GM19468 (cell line): Measurements from ENCODE around the gene ANAPC15.

Source experiments
- ATAC-seq: cut with Tn5 transposase; IDR thresholded peaks from one replicate; pipeline ENCODE4 v1.9.1; 2021; ENCODE audit warnings: mild to moderate bottlenecking, moderate library complexity, moderate number of reproducible peaks; ENCODE audit not compliant: unreplicated experiment; ENCODE audit errors: extremely low read depth

Gene ANAPC15

DNA sequence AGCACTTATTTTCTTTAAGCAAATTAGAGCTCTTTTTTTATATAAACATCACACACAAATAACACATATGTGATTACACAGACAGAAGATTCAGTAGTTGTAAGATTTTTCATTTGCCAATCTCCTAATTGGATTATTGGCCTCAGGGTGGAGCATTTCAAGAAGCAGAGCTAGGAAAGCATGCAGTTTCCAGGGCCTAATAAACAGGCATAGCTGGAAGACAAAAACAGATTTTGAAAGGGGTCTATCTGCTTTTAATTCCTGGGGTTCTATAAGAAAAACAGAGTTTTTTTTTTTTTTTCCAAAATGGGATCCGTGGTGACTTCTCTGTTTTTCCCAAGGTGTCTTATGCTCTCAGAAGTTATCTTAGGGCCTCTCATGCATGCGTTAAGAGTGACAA is 15.4 kb upstream of the ANAPC15 start:
- ATAC-seq, result no peak

DNA sequence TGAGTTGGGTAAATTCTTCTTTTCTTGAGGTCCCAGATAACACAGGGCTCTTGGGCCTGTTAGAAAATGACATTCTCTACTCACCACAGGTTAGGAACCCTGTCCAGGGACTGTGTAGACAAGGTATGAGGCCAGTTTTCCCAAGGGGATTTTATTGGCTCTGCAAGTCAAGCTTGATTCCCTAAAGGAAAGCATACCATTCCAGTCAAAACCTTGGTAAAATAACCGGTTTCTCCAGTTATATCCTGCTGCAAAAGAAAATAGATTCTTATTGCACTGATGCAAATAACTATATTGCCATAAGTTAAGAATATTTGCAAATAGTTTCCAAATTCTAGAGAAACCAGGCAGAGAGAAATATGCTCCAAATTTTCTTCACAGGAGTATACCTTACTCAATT is 13.5 kb upstream of the ANAPC15 start:
- no peak for ATAC-seq

DNA sequence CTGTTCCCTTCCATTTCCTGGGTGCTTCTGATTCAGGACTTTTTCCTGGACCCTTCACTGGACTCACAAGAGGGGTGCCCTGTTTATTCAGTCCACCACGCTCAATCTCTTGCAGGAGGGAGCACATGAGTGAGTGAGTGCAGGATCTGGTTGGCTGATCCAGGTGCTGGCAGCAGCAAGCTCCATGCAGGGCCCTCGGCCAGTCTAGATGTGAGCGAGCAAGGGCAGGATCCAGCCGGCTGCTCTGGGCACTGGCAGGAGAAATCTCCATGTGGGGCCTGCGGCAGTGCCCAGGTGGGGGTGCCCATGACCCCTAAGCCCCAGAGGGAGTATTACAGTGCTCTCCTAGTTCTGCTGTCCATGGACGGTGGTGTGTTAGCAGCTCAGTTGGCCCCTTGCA is 11.6 kb upstream of the ANAPC15 start:
- no peak for ATAC-seq

DNA sequence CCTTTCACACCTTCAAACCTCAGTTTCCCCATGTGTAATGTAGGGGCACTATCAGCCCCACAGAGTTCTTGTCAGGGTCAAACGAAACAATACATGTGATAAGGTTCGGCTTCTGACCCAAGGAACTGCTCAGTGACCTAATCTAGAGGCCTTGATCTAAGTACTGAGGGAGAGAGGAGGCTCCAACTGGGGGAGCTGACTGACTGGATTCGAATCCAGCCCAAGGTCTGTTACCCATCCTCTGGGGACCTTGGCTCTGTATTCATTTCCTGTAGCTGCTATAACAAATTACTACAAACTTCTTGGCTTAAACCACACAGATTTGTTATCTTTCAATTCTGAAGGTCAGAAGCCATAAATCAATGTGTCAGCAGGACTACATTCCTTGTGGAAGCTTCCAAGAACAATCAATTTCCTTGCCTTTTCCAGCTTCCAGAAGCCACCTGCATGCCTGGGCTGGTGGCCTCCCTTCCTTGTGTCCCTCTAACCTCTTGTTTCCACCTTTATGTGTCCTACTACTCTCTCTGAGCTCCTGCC is 10.7 kb upstream of the ANAPC15 start:
- ATAC-seq, result no peak

DNA sequence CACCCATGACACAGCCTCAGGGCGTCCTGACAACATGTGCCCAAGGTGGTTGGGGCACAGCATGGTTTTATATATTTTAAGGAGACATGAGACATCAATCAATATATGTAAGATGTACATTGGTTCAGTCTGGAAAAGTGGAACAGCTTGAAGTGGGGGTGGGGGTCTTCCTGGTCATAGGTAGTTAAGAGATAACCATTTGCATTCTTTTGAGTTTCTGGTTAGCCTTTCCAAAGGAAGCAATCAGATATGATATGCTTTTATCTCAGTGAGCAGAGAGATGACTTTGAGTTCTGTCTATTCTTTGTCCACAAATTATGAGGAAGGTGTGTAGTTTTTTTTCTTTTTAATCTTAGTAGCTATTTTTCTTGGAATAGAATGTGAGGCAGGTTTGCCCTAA is 10.1 kb upstream of the ANAPC15 start:
- ATAC-seq, result no peak

DNA sequence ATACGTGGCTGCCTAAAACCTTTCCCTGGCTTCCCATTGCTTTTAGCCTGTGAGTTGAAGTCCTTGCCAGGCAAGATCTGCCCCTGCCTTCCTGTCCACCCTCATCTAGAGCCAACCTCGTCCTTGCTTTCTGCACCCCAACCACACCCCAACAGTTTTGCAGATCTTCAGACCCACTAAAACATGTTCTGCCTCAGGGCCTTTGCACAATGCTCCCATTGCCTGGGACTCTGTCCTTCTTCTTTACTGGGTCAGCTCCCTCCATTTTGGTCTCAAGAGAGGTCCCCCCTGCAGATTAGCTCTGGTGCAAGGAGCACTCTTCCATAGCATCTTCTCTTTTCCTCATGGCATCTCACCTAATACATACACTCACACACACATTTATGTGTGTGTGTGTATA is 8.4 kb upstream of the ANAPC15 start:
- no peak for ATAC-seq

DNA sequence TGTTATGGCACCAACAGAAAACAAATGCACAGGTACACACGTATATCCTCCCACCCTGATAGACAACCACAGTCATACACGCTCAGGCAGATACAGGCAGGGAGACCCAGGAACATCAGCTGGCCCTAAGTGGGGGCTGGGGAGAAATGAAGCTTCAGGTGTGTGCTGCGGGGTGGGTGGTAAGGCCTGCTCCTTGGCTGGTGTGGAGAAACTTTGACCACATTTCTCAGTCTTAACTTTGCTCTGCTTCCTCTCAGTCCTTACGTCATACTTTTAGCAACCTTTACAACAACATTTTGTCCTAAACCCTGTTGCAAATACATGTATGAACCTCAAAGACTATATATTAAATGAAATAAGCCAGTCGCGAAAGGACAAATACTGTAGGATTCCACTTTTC is 6.7 kb upstream of the ANAPC15 start:
- no peak for ATAC-seq

DNA sequence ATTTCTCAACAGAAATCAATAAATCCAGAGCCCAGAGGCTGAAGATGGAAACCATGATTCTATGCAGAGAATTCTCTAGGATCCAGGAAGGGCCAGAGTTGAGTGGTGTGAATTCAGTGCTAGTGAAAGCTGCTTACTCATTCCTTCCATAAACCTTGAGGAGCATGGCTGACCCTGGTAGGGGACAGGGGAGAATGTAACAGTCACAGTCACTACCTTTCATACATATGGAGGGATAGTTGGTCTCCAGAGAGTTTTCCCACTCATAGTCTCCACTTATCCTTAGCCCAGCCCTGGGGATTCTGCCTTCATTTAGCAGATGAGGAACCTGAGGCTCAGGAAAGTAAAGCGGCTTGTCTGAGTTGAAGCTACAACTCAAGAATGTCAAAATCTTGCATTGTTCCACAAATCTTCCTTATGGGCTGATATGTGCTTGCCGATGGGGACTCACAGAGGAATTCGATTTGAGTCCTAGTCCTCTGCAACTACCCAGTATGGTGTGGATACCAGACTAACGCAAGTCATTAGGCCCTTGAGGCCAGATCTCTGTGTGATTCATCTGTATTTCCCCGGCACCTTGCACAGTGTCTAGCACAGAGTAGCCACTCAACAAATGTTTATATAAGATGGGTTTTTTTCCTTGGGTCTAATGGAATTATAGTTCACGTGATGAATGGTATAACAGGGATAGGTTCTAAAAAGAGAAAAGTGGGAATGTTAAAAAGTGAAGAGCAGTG is 3.7 kb upstream of the ANAPC15 start:
- no peak for ATAC-seq

DNA sequence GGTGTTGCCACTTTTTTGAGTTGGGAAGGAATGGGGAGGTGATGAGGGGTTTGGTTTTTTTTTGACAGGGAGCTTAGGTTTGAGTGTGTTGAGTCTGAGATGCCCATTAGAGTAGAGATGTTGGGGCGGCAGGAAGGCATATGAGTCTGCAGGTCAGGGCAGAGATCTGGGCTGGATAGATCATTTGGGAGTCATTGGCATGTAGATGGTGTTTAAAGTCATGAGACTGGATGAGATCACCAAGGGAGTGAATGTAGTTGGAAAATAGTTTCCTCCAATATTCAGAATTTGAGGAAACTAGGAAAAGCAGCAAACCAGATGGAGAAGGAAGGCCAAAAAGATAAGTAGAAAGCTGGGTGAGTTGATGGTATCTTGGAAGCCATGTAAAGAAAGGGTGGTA is 2.1 kb upstream of the ANAPC15 start:
- no peak for ATAC-seq

DNA sequence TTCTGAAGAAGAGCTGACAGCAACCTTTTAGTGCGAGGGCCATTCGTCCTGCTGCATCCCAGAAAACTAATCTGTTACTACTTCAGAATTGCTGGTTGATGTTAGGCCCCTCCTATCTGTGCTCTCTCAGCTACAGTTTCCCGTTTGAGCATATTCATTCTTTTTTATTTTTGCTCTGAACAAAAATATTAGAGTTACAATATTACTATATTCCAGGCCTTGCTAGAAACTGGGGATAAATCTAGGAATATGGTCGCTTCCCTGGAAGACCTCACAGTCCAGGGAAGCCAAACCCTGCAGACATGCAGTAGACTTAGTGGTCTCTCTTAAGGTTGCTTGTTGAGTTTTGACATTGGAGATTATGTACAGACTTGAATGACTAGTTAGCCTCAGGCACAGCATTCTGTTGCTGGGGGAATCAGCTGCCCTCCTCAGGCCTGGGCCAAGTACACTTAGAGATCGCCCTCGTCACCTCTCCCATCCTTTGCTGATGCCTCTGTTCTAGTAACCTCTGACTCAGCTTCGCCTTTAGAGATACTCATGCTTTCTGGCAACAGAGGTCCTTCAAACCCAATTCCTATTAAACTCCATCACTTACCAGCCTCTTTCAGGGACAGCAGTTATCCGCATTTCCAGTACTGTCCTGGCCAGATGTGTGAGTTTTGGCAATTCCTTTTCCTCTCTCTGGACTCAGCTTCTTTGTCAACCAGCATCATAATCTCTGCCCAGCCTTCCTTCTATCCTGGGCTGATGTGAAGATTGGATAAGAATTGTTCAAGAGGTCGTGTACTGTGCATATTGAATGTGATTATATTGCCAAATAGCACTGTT is 698 bp upstream of the ANAPC15 start:
- no peak for ATAC-seq

DNA sequence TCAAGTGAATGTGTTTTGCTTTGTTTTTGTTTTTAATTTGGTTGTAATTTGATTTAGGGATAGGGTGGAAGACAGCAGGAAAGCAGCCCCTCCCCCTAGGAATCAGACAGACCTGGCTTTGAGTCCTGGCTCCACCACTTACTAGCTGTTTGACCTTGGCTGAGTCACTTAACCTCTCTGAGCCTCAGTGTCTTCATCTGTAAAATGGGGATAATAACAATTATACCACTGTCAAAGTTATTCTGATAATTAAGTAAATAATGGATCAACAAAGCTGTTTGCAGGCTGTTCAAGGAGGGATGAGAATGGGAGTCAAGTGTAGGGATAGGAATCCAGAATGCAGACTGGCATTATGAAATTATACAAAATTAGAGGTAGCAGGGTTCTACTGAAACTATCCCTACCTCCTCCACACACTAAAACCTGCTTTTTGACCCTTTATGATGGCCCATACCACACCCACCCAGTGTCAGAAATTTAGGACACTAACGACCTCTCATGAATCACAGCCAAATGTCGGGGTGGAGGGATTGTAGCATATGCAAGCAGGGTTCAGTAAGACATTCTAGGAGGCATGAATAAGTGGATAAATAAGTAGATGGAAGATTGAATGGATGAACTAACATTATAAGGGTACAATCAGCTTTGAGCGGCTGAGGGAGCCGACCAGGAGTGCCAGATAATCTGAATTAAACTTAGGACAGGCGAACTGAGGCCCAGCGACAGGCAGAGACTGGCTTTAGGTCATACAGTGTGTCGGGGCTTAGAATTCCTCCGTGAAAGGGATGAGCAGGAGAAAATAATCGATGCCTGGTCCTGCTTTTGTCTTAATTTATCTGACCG is 974 bp downstream of the ANAPC15 start:
- ATAC-seq, result no peak

DNA sequence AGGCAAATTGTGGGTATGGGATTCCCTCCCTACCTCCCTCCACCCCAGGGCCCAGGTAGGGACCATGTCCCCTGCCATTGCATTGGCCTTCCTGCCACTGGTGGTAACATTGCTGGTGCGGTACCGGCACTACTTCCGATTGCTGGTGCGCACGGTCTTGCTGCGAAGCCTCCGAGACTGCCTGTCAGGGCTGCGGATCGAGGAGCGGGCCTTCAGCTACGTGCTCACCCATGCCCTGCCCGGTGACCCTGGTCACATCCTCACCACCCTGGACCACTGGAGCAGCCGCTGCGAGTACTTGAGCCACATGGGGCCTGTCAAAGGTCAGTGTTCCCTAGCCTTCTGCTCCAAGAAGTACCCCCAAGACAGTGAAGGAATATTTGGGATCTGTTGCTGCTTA is 6.6 kb downstream of the ANAPC15 start, which contains the start of gene TOMT:
TSS of gene TOMT (plus strand) at position 37 of the 400 bp plus-strand sequence. CDS start at position 65, 28 bp downstream.
- ATAC-seq, result no peak

DNA sequence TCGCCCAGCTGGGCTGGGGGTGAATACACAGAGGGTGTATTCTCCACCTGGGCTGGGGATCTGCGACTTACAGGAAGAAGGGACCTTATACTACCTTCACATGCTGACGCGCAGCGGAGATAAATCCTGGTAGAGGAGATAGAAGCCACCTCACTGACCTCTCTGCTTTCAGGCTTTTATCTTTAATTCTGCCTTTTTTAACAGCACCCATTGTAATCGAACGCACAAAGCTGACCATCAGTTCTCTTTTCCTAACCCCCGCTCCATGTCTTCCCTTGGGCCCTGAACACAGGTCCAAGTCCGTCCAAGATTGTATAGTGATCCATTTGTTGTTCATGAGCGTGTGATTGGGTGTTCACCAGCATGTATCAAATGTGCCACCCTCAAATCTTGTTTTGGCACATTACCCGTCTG is 8.7 kb downstream of the ANAPC15 start:
- ATAC-seq, result no peak

DNA sequence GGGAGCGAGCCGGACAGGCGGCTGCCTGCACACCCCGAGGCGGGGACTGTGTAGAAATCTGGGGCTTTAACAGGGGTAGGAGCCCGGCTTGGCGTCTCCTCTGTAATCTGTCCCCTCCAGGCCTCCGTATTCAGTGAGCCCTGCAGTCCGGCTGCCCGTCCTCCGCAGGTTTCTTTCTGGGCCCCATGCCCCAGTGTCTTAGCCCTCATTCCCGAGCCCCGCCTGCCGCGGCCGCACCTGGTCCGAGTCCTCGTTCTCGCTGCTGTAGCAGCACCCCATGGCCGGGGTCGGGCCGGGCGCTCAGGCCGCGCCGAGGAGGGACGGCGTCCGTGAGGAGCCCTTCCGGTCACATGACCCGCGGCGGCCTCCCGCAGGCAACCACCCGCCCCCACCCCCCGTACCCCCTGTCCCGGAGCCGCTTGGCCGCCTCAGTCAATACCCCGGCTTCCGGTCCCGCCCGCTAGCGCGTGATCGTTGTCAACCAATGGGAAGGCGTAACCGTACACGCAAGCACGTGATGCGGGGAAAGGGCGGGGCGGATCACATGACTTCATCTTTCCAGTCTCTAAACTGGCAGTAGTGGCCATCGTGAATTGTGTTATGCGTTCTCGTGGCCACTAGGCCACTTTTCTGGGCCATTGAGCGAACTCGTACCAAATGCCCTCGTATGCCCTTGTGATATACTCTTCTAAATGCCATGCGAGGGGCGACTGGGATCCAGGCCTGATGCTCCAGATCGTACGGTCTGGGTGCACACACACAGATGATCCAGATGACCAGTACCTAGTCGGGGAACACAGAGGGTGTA is 9.3 kb downstream of the ANAPC15 start, which contains the start of gene LAMTOR1:
TSS of gene LAMTOR1 (minus strand) at position 352 of the 808 bp plus-strand sequence. CDS start at position 279, 73 bp downstream.
- ATAC-seq, result peak; percentile 83

DNA sequence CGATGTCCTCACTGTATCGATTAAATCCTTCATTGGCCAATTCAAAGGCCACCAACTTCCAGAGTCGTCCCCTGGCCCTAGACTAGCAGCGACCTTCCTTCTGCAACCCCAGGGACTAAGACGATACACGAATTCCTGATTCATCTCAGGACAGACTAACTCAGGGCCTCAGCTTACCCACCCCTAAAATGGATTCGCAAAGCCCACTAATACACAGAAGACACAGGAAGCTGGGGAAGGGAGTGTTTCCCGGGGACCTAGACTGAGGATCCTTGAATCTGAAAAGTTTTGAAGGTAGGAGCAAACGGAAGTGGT is 9.9 kb downstream of the ANAPC15 start:
- no peak for ATAC-seq

DNA sequence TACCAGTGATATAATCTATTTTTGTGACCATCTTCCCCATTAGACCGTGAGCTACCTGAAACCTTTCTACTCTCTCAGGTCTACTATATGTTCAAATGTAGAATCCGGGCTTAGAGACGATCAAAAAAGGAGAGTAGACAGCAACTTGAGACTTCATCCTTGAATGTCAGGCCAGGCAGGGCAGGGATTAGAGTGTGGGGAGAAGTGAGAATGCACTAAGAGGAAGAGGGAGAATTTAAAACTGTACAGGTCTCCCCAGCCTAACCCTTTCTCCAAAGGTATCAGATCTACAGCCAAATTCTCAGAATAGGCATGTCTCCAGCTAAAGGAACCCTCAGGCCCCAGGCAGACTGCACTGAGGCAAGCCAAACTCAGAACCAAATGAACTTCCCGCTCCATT is 10.3 kb downstream of the ANAPC15 start:
- ATAC-seq, result no peak

DNA sequence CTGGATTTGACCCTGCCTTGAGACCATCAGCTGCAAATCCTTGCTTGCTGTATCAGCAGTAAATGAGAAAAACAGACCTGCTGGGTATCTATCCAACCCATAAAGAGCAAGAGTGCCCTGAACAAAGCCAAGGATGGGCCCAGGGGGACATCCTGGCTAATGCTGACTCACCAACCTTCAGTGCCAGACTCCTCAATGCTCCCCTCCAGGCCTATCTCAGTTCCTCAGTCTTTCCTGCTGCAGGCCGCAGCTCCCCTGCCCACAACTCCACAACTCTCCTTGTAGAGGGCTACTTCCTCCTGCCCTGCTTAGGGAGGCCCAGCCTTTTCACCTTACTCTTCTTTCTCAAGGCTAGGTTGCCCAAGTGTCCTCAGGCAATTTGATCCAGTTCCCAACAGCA is 12.0 kb downstream of the ANAPC15 start:
- no peak for ATAC-seq

DNA sequence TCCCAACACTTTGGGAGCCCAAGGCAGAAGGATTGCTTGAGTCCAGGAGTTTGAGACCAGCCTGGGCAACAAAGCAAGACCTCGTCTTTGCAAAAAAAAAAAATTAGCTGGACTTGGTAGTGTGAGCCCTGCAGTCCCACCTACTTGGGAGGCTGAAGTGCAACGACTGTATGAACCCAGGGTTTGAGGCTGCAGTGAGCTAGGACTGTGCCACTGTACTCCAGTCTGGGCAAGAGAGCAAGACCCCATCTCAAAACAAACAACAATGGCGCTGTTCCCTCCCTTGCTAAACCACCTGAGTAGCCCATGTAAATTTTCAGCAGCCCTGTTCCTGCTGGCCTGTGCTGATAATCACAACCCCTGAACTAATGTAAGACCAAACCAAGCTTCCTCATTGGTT is 12.5 kb downstream of the ANAPC15 start:
- ATAC-seq, result no peak

DNA sequence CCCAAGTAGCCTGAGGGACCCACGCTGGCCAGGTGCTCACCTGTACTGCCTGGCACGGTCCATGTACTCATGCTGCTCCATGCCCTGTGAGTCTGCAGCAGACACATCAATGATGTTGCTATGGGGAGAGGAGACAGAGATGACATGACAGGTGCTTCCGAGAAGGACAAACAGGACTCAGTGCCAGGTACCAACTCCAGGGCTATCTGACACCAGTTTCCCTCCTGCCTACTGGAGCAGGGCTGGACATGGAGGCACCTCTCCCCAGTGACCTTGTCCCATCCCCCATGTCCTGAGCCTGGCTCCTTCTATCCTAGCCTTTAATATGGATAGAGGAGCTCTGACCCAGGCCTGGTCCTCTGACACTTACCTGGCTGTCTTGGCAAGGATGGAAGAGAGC is 13.8 kb downstream of the ANAPC15 start:
- ATAC-seq, result no peak

DNA sequence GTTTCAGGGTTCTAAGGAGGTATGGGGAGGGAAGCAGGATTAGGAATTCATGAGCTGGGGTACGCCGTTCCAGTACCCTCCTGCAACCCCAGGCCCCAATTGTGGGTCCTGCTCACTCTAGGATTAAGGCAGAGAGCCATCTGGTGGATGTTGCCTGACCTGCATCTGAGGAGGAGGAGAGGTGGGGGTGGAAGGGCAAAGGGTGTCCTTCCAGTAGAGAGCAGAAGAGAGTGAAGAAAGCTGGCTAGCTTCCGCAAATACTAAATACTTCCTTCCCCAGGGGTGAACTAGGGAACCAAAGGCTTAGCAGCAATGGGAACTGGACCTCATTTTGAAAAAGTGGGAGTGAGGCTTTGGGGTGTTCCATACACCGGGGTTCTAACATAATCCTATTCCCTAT is 21.2 kb downstream of the ANAPC15 start:
- no peak for ATAC-seq
